ENCODE measurements around the gene PIAS2.
"Not testable (repeated sequence)": the region's sequence is repeated elsewhere in the genome, so short reads cannot be mapped to it uniquely, and the experiment has no call there.

The PIAS2 gene

GRCh38 chr18:46814399-46814798 lies 102.9 kb downstream of the PIAS2 start:
- Histone ChIP-seq H3K36me3 (ENCODE audit: low read depth) (peaks cover 21% of the 10 kb centered on the region; the same call in 1 of the 2 replicates), H3K9me3 (ENCODE audit: severe bottlenecking) (peaks cover 2% of the 10 kb centered on the region), H3K27me3 (ENCODE audit: insufficient read depth, poor library complexity, severe bottlenecking) (no peaks in the 10 kb centered on the region), H3K4me1 (ENCODE audit: insufficient read depth, poor library complexity, severe bottlenecking) (no peaks in the 10 kb centered on the region), H3K4me3 (ENCODE audit: severe bottlenecking) (no peak overlapping the region), H3K27ac (ENCODE audit: poor library complexity, severe bottlenecking) (no peak overlapping the region)
- no peak for TF ChIP-seq CTCF (IDR thresholded peaks at IDR 0.05; ENCODE audit: poor library complexity, severe bottlenecking)
- ATAC-seq (ENCODE audit: low read depth) (no peak), DNase-seq (ENCODE audit: low spot score) (no peak)

GRCh38 chr18:46812311-46812710 lies 105.0 kb downstream of the PIAS2 start:
- no peak for TF ChIP-seq CTCF (IDR thresholded peaks at IDR 0.05; ENCODE audit: poor library complexity, severe bottlenecking)
- Histone ChIP-seq H3K27me3 (ENCODE audit: insufficient read depth, poor library complexity, severe bottlenecking) (no peaks in the 10 kb centered on the region), H3K36me3 (ENCODE audit: low read depth) (peaks cover 5% of the 10 kb centered on the region; the same call in 1 of the 2 replicates), H3K4me1 (ENCODE audit: insufficient read depth, poor library complexity, severe bottlenecking) (no peaks in the 10 kb centered on the region), H3K9me3 (ENCODE audit: severe bottlenecking) (peaks cover 2% of the 10 kb centered on the region), H3K4me3 (ENCODE audit: severe bottlenecking) (no peak overlapping the region), H3K27ac (ENCODE audit: poor library complexity, severe bottlenecking) (no peak overlapping the region)
- no peak for ATAC-seq (ENCODE audit: low read depth)
- no peak for DNase-seq (ENCODE audit: low spot score)

GRCh38 chr18:46810481-46811000 lies 106.8 kb downstream of the PIAS2 start:
- Histone ChIP-seq H3K4me1 (ENCODE audit: insufficient read depth, poor library complexity, severe bottlenecking) (no peaks in the 10 kb centered on the region), H3K36me3 (ENCODE audit: low read depth) (no peaks in the 10 kb centered on the region), H3K9me3 (ENCODE audit: severe bottlenecking) (peaks cover 2% of the 10 kb centered on the region), H3K4me3 (ENCODE audit: severe bottlenecking) (no peak overlapping the region), H3K27ac (ENCODE audit: poor library complexity, severe bottlenecking) (no peak overlapping the region), H3K27me3 (ENCODE audit: insufficient read depth, poor library complexity, severe bottlenecking) (no peaks in the 10 kb centered on the region)
- ATAC-seq (ENCODE audit: low read depth) (no peak), DNase-seq (ENCODE audit: low spot score) (no peak)
- no peak for TF ChIP-seq CTCF (IDR thresholded peaks at IDR 0.05; ENCODE audit: poor library complexity, severe bottlenecking)

GRCh38 chr18:46809145-46809544 lies 108.2 kb downstream of the PIAS2 start:
- Histone ChIP-seq H3K4me3 (ENCODE audit: severe bottlenecking) (no peak overlapping the region), H3K9me3 (ENCODE audit: severe bottlenecking) (peaks cover 2% of the 10 kb centered on the region), H3K27ac (ENCODE audit: poor library complexity, severe bottlenecking) (no peak overlapping the region), H3K27me3 (ENCODE audit: insufficient read depth, poor library complexity, severe bottlenecking) (no peaks in the 10 kb centered on the region), H3K36me3 (ENCODE audit: low read depth) (no peaks in the 10 kb centered on the region), H3K4me1 (ENCODE audit: insufficient read depth, poor library complexity, severe bottlenecking) (no peaks in the 10 kb centered on the region)
- no peak for ATAC-seq (ENCODE audit: low read depth)
- no peak for TF ChIP-seq CTCF (IDR thresholded peaks at IDR 0.05; ENCODE audit: poor library complexity, severe bottlenecking)
- no peak for DNase-seq (ENCODE audit: low spot score)

- not testable (repeated sequence) for ATAC-seq (ENCODE audit: low read depth); DNase-seq (ENCODE audit: low spot score)
Measured at GRCh38 chr18:46795945-46796344, 121.4 kb downstream of the PIAS2 start.

More at GRCh38 chr18:46795945-46796344, 121.4 kb downstream of the PIAS2 start:
- not testable (repeated sequence) for H3K36me3 ChIP-seq (ENCODE audit: low read depth); H3K4me3 ChIP-seq (ENCODE audit: severe bottlenecking); H3K27me3 ChIP-seq (ENCODE audit: insufficient read depth, poor library complexity, severe bottlenecking); H3K4me1 ChIP-seq (ENCODE audit: insufficient read depth, poor library complexity, severe bottlenecking); H3K9me3 ChIP-seq (ENCODE audit: severe bottlenecking); H3K27ac ChIP-seq (ENCODE audit: poor library complexity, severe bottlenecking)

All from RWPE2 (cell line).